Measurements from ENCODE around the gene SKOR2. TPM values are rescaled to one million over a fixed set of nuclear protein-coding genes. Genes with fewer than 3 reads are reported as not detected.

The SKOR2 gene
- total RNA-seq, 1 experiment from 2014 or later: not detected

DNA sequence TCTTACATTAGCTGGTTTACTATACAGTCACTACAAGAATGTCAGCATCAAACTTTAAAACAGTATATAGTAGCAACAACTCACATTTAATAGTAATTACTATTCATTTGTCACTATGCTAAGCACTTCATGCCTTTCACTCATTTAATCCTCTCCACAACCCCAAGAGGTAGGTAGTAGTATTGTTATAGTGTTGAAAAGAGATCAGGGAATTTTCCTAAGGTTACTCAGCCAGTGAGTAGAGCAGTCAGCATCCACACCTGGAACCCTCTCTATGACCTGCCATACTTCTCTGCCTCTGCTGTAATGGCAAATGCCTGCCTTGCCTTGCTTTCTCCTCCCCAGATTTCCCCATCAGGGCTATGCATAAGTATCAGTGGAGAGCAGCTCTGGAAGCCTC lies 24.8 kb downstream of the SKOR2 start:
- Histone ChIP-seq H2AFZ (ENCODE audit: low read depth, low read length, poor library complexity, severe bottlenecking) (no peak overlapping the region), H3K27me3 (ENCODE audit: insufficient read depth, low read length) (peaks cover 66% of the 10 kb centered on the region), H3K9me3 (ENCODE audit: control insufficient read depth in 1 of 2, insufficient read depth in 1 of 2, low read depth in 1 of 2, low read length in 2 of 2) (no peaks in the 10 kb centered on the region), H3K4me3 (replicated peaks in 1 of 2; ENCODE audit: low read depth in 1 of 2, low read length in 2 of 2) (no peak overlapping the region), H3K27ac (ENCODE audit: low read depth, low read length) (no peak overlapping the region), H3K4me1 (ENCODE audit: control insufficient read depth in 1 of 2, insufficient read depth in 2 of 2, low read length in 2 of 2) (no peaks in the 10 kb centered on the region), H3K9ac (ENCODE audit: low read length) (no peak overlapping the region), H3K4me2 (ENCODE audit: low read length) (no peak overlapping the region), H3K36me3 (ENCODE audit: control insufficient read depth in 1 of 2, insufficient read depth in 2 of 2, low read length in 2 of 2) (no peaks in the 10 kb centered on the region), H3K9me2 (ENCODE audit: insufficient read depth) (no peaks in the 10 kb centered on the region), H3K79me2 (ENCODE audit: insufficient read depth, low read length) (no peaks in the 10 kb centered on the region), H4K20me1 (ENCODE audit: insufficient read depth) (no peaks in the 10 kb centered on the region)
- POLR2A ChIA-PET: no interaction called here
- CTCF ChIA-PET: no interaction called here
- no TSS peak for BruUV-seq (replicated peaks)
- no peak for DNase-seq (ENCODE audit: low read depth, low spot score)
- RAD21 ChIA-PET (ENCODE audit: low non-redundant PET in 1 of 2, low total read pairs in 2 of 2, uncharacterized antibody in 2 of 2, unreplicated experiment in 2 of 2): no interaction called here
- peak; percentile 59 for ATAC-seq
- TF ChIP-seq SRF (IDR thresholded peaks at IDR 0.05; ENCODE audit: low read depth): no peak
- no peak for TF ChIP-seq ATF3 (IDR thresholded peaks at IDR 0.05)
- TF ChIP-seq, protein P1, sequence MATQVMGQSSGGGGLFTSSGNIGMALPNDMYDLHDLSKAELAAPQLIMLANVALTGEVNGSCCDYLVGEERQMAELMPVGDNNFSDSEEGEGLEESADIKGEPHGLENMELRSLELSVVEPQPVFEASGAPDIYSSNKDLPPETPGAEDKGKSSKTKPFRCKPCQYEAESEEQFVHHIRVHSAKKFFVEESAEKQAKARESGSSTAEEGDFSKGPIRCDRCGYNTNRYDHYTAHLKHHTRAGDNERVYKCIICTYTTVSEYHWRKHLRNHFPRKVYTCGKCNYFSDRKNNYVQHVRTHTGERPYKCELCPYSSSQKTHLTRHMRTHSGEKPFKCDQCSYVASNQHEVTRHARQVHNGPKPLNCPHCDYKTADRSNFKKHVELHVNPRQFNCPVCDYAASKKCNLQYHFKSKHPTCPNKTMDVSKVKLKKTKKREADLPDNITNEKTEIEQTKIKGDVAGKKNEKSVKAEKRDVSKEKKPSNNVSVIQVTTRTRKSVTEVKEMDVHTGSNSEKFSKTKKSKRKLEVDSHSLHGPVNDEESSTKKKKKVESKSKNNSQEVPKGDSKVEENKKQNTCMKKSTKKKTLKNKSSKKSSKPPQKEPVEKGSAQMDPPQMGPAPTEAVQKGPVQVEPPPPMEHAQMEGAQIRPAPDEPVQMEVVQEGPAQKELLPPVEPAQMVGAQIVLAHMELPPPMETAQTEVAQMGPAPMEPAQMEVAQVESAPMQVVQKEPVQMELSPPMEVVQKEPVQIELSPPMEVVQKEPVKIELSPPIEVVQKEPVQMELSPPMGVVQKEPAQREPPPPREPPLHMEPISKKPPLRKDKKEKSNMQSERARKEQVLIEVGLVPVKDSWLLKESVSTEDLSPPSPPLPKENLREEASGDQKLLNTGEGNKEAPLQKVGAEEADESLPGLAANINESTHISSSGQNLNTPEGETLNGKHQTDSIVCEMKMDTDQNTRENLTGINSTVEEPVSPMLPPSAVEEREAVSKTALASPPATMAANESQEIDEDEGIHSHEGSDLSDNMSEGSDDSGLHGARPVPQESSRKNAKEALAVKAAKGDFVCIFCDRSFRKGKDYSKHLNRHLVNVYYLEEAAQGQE (IDR thresholded peaks at IDR 0.05; ENCODE audit: low read depth): no peak
- TF ChIP-seq YY1 (IDR thresholded peaks at IDR 0.05; ENCODE audit: extremely low read depth, insufficient replicate concordance, low read depth, low read length): no peak
- TF ChIP-seq EGR1 (IDR thresholded peaks at IDR 0.05; ENCODE audit: low read depth): no peak
- no peak for TF ChIP-seq MAX (IDR thresholded peaks at IDR 0.05)
- TF ChIP-seq SIN3A (IDR thresholded peaks at IDR 0.05; ENCODE audit: low read depth): no peak
- TF ChIP-seq RAD21 (IDR thresholded peaks at IDR 0.05; ENCODE audit: low read depth): no peak
- no peak for TF ChIP-seq CTCF (IDR thresholded peaks at IDR 0.05 in 2 of 3, conservative IDR thresholded peaks at IDR 0.05 in 1 of 3; ENCODE audit: borderline replicate concordance in 1 of 3, insufficient read depth in 1 of 3, low read depth in 2 of 3, low read length in 2 of 3)
- no peak for TF ChIP-seq TCF7L2 (IDR thresholded peaks at IDR 0.05; ENCODE audit: borderline replicate concordance, extremely low read depth, insufficient read depth, insufficient read length)
- no peak for TF ChIP-seq CEBPB (IDR thresholded peaks at IDR 0.05; ENCODE audit: low read depth)
- intact Hi-C loops (cut with micrococcal nuclease): no loop called here

Measured in HCT116 (cell line).